Umbilical cord (tissue), 2 donors: ENCODE data around the gene SCYGR4. TPM values are rescaled to one million over a fixed set of nuclear protein-coding genes. Genes with fewer than 3 reads are reported as not detected.
"Not testable (repeated sequence)": the region's sequence is repeated elsewhere in the genome, so short reads cannot be mapped to it uniquely, and the experiment has no call there.

Experiments used
- DNase-seq: peaks from one replicate; pipeline ENCODE4 v3.0.0-alpha.2; 2015; ENCODE audit warnings: low spot score
- total RNA-seq: library from RNA; depleted of rRNA; stranded (reverse); fragments of >200 nt; gene quantifications from one replicate; pipeline ENCODE4 v1.2.3, GENCODE V29; 2014; ENCODE audit warnings: low replicate concordance; ENCODE audit not compliant: insufficient read depth

Gene SCYGR4
- total RNA-seq, 1 donor from 2014 or later: 1.4 TPM

DNA sequence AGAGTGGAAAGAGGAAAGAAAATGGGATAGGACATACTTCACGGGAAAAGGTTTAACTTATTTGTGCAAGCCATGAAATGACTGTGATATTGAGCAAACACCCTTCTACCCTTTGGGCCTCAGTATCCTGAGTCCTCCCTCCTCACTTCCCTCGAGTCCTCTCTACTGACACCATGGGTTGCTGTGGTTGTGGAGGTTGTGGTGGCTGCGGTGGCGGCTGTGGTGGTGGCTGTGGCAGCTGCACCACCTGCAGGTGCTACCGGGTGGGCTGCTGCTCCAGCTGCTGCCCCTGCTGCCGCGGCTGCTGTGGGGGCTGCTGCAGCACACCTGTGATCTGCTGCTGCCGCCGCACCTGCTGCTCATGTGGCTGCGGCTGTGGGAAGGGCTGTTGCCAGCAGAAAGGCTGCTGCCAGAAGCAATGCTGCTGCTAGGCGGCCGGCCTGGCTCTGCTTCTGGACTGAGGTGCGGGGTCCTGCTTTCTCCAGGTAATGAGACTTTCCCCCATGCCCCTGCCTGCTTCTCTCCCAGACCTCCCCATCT lies 49.4 kb downstream of the SCYGR4 start, which contains the start of gene SCYGR5:
SCYGR5 (plus strand) TSS at position 174 of the 540 bp plus-strand sequence; CDS start at position 174, 0 bp downstream.
- DNase-seq: not testable (repeated sequence)

Other genes with a start within 250 kb of the SCYGR4 start
- 2.4 TPM for gene TM4SF20, start 238.2 kb upstream of the SCYGR4 start, total RNA-seq
- not detected for gene SCYGR1, start 229.5 kb upstream of the SCYGR4 start, total RNA-seq
- gene AGFG1, start 145.3 kb upstream of the SCYGR4 start, total RNA-seq: 33.9 TPM
- gene SCYGR2, start 18.6 kb upstream of the SCYGR4 start, total RNA-seq: not detected
- not detected for gene SCYGR3, start 2.7 kb upstream of the SCYGR4 start, total RNA-seq
- gene SCYGR5, start 49.3 kb downstream of the SCYGR4 start, total RNA-seq: not detected
- 6.7 TPM for gene SLC19A3, start 100.5 kb downstream of the SCYGR4 start, total RNA-seq
- gene SCYGR6, start 107.3 kb downstream of the SCYGR4 start, total RNA-seq: not detected
- not detected for gene SCYGR7, start 110.8 kb downstream of the SCYGR4 start, total RNA-seq
- gene SCYGR8, start 128.4 kb downstream of the SCYGR4 start, total RNA-seq: not detected
- gene CCL20, start 196.3 kb downstream of the SCYGR4 start, total RNA-seq: 1.2 TPM